ENCODE results near the gene MARVELD1. TPM values are rescaled to one million over a fixed set of nuclear protein-coding genes. Genes with fewer than 3 reads are reported as not detected.

The MARVELD1 gene
- total and polyA plus RNA-seq, 3 donors from 2014 or later = 8.7 to 21.9 (median 13.6) TPM

GRCh38 chr10:97721871-97722780, 8.6 kb downstream of the MARVELD1 start:
- 70 to 94% methylated on average over 12 of the region's 12 CpGs for WGBS, 2 donors
- H3K4me1 ChIP-seq = peaks cover 14% of the 10 kb centered on the region
- no peaks in the 10 kb centered on the region for H3K36me3 ChIP-seq (ENCODE audit: low read depth, missing control alignments)
- H3K27ac ChIP-seq = no peak overlapping the region
- no peak for TF ChIP-seq CTCF (IDR thresholded peaks at IDR 0.05)
- no peak for TF ChIP-seq POLR2A (IDR thresholded peaks at IDR 0.05)
- intact Hi-C loops (cut with DNase I; ENCODE audit: low total_unique reads) = no loop called here
- no peak overlapping the region for H3K4me3 ChIP-seq
- no peak for DNase-seq
- no peaks in the 10 kb centered on the region for H3K27me3 ChIP-seq
- no peaks in the 10 kb centered on the region for H3K9me3 ChIP-seq

- H3K27ac ChIP-seq = no peak overlapping the region
- no peaks in the 10 kb centered on the region for H3K27me3 ChIP-seq
- no peaks in the 10 kb centered on the region for H3K36me3 ChIP-seq (ENCODE audit: low read depth, missing control alignments)
- no peak overlapping the region for H3K4me3 ChIP-seq
- no peak for TF ChIP-seq POLR2A (IDR thresholded peaks at IDR 0.05)
- TF ChIP-seq CTCF (IDR thresholded peaks at IDR 0.05) = no peak
- intact Hi-C loops (cut with DNase I; ENCODE audit: low total_unique reads) = no loop called here
- H3K9me3 ChIP-seq = no peaks in the 10 kb centered on the region
- WGBS, 2 donors = 79 to 90% methylated on average over 1 to 3 of the region's 3 CpGs
- peaks cover 14% of the 10 kb centered on the region for H3K4me1 ChIP-seq
- no peak for DNase-seq
Measured at GRCh38 chr10:97723001-97723400, 9.5 kb downstream of the MARVELD1 start.

- Histone ChIP-seq H3K4me3 (no peak overlapping the region), H3K36me3 (ENCODE audit: low read depth, missing control alignments) (no peaks in the 10 kb centered on the region), H3K27ac (no peak overlapping the region), H3K9me3 (no peaks in the 10 kb centered on the region), H3K27me3 (no peaks in the 10 kb centered on the region), H3K4me1 (peaks cover under 1% of the 10 kb centered on the region)
- 70 to 74% methylated on average over 5 of the region's 5 CpGs for WGBS, 2 donors
- DNase-seq = no peak
- intact Hi-C loops (cut with DNase I; ENCODE audit: low total_unique reads) = no loop called here
- TF ChIP-seq POLR2A (IDR thresholded peaks at IDR 0.05) (no peak), CTCF (IDR thresholded peaks at IDR 0.05) (no peak)
Measured at GRCh38 chr10:97724341-97724941, 10.9 kb downstream of the MARVELD1 start.

- TF ChIP-seq POLR2A (IDR thresholded peaks at IDR 0.05) (no peak), CTCF (IDR thresholded peaks at IDR 0.05) (no peak)
- Histone ChIP-seq H3K27ac (no peak overlapping the region), H3K9me3 (no peaks in the 10 kb centered on the region), H3K4me3 (peak overlapping the region in 1 of 2 donors; percentile 29), H3K27me3 (no peaks in the 10 kb centered on the region), H3K4me1 (no peaks in the 10 kb centered on the region), H3K36me3 (ENCODE audit: low read depth, missing control alignments) (no peaks in the 10 kb centered on the region)
- intact Hi-C loops (cut with DNase I; ENCODE audit: low total_unique reads) = no loop called here
- 42 to 62% methylated on average over 8 of the region's 8 CpGs for WGBS, 2 donors
- DNase-seq = peak; percentile 62
Measured at GRCh38 chr10:97726636-97727178, 13.2 kb downstream of the MARVELD1 start.

Data from testis (tissue), 3 donors.